ENCODE results near the gene MAN2A1.
A peak's percentile ranks its signal among the peaks of the same experiment; 100 is the strongest.
"Not testable (repeated sequence)": the region's sequence is repeated elsewhere in the genome, so short reads cannot be mapped to it uniquely, and the experiment has no call there.

The MAN2A1 gene

DNA sequence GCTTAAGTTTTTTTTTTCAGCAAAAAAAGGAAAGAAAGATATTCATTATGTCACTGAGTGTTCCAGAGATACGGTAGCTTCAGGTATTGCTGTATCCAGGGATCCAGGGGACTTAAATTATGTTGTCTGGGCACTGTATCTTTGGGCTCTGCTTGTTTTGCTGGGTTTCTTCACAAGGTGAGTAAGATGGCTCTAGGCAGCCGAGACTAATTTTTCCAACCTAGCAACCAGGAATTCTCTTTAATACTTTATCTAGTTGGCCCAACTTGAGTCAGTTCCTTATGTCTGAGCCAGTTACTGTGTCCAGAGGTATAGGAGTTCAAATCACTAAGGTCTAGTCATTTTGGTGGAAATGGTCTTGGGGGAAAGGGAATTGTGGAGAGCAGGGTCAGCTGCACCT, 66.0 kb downstream of the MAN2A1 start:
- TF ChIP-seq, protein P1, sequence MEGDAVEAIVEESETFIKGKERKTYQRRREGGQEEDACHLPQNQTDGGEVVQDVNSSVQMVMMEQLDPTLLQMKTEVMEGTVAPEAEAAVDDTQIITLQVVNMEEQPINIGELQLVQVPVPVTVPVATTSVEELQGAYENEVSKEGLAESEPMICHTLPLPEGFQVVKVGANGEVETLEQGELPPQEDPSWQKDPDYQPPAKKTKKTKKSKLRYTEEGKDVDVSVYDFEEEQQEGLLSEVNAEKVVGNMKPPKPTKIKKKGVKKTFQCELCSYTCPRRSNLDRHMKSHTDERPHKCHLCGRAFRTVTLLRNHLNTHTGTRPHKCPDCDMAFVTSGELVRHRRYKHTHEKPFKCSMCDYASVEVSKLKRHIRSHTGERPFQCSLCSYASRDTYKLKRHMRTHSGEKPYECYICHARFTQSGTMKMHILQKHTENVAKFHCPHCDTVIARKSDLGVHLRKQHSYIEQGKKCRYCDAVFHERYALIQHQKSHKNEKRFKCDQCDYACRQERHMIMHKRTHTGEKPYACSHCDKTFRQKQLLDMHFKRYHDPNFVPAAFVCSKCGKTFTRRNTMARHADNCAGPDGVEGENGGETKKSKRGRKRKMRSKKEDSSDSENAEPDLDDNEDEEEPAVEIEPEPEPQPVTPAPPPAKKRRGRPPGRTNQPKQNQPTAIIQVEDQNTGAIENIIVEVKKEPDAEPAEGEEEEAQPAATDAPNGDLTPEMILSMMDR (conservative IDR thresholded peaks at IDR 0.05; ENCODE audit: control insufficient read depth, insufficient read depth, low read depth, low read length): no peak
- H3K4me3 ChIP-seq (ENCODE audit: control insufficient read depth, low read depth, low read length): no peak overlapping the region
- DNase-seq (ENCODE audit: low read depth): no peak

DNA sequence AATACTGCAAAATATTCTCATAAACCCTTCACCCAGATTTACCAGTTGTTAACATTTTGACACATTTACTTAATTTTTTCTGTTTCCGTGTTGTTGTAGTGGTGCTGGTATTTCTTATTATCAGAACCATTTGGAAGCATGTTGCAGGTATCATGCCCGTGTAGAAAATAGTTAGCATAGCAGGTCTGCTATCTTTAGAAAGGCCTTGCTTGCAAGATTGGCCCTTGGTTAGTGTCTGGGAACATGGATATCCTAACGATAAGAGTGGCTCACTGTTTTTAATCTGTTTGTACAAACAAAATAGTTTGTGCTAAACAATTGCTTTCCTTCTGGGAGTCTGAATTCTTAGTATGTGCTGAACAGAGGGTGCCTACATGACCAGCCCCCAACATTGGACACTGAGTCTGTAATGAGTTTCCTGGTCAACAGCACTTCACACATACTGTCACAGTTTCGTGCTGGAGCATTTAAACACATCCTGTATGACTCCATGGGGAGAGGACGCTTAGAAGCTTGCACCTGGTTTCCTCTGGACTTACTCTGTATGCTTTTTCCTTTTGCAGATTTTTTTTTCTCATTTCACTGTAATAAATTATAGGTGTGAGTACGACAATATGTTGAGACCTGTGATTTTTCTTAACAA, 66.9 kb downstream of the MAN2A1 start:
- TF ChIP-seq, protein P1 (conservative IDR thresholded peaks at IDR 0.05; ENCODE audit: control insufficient read depth, insufficient read depth, low read depth, low read length): no peak
- no peak for DNase-seq (ENCODE audit: low read depth)

DNA sequence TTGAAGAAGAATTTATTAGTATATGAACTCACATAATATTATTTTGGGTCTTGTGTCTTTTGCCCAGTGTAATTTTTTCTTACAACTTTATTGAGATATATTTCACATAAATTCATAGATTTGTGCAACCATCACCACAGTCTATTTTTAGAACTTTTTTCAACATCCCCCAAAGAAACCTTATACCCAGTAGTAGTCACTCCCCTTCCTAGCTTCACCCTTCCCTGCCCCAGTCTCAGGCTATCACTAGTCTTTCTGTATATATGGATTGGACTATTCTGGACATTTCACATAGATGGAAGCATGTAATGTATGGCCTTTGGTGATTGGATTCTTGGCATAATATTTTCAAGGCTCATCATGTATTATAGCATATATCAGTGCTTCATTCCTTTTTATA, 67.8 kb downstream of the MAN2A1 start:
- DNase-seq (ENCODE audit: low read depth): no peak
- no peak overlapping the region for H3K4me3 ChIP-seq (ENCODE audit: control insufficient read depth, low read depth, low read length)
- TF ChIP-seq, protein P1 (conservative IDR thresholded peaks at IDR 0.05; ENCODE audit: control insufficient read depth, insufficient read depth, low read depth, low read length): no peak

More for the DNA sequence above, 66.9 kb downstream of the MAN2A1 start:
- H3K4me3 ChIP-seq (ENCODE audit: control insufficient read depth, low read depth, low read length): no peak overlapping the region

DNA sequence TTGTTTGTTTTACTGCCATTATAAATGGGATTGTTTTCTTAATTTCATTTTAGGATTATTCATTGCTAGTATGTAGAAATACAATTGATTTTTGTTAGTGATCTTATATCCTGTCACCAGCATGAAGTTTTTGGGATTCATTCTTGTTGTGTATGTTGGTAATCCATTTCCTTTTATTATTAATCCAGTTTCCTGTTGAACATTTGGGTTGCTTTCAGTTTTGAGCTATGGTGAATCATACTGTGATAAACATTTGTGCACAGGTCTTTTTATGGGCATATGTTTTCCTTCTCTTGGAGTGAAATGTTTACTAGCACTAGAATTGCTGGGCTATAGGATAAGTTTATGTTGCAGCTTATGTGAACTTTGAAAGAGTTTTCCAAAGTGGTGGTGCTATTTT, 69.6 kb downstream of the MAN2A1 start:
- TF ChIP-seq, protein P1 (conservative IDR thresholded peaks at IDR 0.05; ENCODE audit: control insufficient read depth, insufficient read depth, low read depth, low read length): no peak
- DNase-seq (ENCODE audit: low read depth): peak; percentile 52
- no peak overlapping the region for H3K4me3 ChIP-seq (ENCODE audit: control insufficient read depth, low read depth, low read length)

DNA sequence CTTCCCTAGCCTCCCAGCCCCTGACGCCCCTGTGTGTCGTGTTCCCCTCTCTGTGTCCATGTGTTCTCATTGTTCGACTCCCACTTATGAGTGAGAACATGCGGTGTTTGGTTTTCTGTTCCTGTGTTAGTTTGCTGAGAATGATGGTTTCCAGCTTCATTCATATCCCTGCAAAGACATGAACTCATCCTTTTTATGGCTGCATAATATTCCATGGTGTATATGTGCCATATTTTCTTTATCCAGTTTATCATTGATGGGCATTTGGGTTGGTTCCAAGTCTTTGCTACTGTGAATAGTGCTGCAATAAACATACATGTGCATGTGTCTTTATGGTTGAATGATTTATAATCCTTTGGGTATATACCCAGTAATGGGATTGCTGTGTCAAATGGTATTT, 70.4 kb downstream of the MAN2A1 start:
- not testable (repeated sequence) for DNase-seq (ENCODE audit: low read depth); H3K4me3 ChIP-seq (ENCODE audit: control insufficient read depth, low read depth, low read length)

DNA sequence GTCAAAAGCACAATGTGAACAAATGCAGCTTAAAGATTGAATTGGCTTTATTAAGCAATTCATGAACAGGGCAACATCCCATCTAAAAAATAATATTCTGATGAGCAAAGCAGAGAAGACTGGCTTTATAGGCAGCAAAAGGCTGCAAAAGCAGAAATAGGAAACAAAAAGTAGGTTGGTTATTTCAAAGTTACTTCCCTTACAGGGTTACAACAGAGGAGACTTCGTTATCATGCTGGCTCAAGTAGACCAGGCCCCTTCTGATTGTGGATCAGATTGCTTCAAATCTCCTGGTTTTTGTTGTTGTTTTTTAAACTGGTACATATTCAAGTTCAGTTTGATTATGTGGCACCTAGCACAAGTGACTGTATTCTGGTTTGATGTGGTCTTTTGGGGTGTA, 73.1 kb downstream of the MAN2A1 start:
- TF ChIP-seq, protein P1 (conservative IDR thresholded peaks at IDR 0.05; ENCODE audit: control insufficient read depth, insufficient read depth, low read depth, low read length): no peak
- DNase-seq (ENCODE audit: low read depth): no peak
- no peak overlapping the region for H3K4me3 ChIP-seq (ENCODE audit: control insufficient read depth, low read depth, low read length)

DNA sequence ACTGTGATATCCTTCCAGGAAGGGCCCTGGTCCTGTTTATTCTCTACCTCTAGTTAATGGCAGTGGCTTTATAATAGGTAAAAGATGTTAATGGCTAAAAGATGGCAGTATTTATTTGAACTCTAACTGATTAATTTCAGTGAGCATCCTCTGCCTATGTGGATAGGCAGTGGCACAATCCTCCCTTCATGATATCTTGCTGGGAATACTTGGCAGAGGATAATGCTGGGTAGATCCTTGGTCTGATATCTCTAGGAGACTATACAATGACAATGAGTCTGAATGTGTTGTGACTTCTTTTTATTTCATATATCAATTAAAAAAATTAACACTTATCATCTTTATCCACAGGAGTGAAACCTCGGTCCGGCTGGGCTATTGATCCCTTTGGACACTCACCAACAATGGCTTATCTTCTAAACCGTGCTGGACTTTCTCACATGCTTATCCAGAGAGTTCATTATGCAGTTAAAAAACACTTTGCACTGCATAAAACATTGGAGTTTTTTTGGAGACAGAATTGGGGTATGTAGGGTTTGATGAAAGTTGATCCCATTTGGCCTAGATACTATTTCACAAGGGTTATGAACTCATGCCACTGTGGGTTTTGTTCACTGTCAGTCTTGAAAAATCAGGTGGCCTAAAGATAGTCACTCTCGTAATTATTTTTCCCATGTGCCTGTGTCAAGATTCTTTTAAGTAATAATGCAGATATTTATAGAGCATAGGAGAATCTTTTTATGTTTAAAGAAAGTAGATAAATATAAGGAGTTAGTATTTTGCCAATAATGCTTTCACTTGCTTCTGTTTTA, 77.7 kb downstream of the MAN2A1 start:
- no peak for DNase-seq (ENCODE audit: low read depth)
- TF ChIP-seq, protein P1 (conservative IDR thresholded peaks at IDR 0.05; ENCODE audit: control insufficient read depth, insufficient read depth, low read depth, low read length): no peak
- no peak overlapping the region for H3K4me3 ChIP-seq (ENCODE audit: control insufficient read depth, low read depth, low read length)
